Brain microvascular endothelial cell (primary cell): ENCODE data around the gene IQCB1.
"Not testable (repeated sequence)": the region's sequence is repeated elsewhere in the genome, so short reads cannot be mapped to it uniquely, and the experiment has no call there.

ENCODE experiments used
- DNase-seq: peaks from one replicate; pipeline ENCODE4 v3.0.0-alpha.2; 2020
- H3K27ac ChIP-seq: fragments of 250-450 bp; sonication (Bioruptor Pico); 2 replicates; pipeline ENCODE4 v1.5.1; 2020; ENCODE audit warnings: mild to moderate bottlenecking, moderate library complexity
- H3K27me3 ChIP-seq: fragments of 250-450 bp; sonication (Bioruptor Pico); replicated peaks from 2 replicates; pipeline ENCODE4 v1.5.1; 2020; ENCODE audit warnings: mild to moderate bottlenecking
- H3K36me3 ChIP-seq: fragments of 250-450 bp; sonication (Bioruptor Pico); replicated peaks from 2 replicates; pipeline ENCODE4 v1.5.1; 2020; ENCODE audit warnings: mild to moderate bottlenecking
- H3K4me3 ChIP-seq: 2 replicates; pipeline ENCODE4 v1.5.1; 2011; ENCODE audit warnings: low read depth, mild to moderate bottlenecking, control low read depth, low read length, moderate library complexity
- in situ Hi-C: cut with HindIII; loops from 2 replicates; pipeline ENCODE4 v1.10.0; 2017; ENCODE audit warnings: low sequenced_read_pairs, low pct_ligation_motif_present
- TF ChIP-seq, protein P1 (sequence below): IDR thresholded peaks from 2 replicates; pipeline ENCODE4 v1.5.1; 2011; ENCODE audit warnings: low read depth, mild to moderate bottlenecking, moderate library complexity, low read length, control low read depth, inconsistent platforms; ENCODE audit errors: missing control alignments

The IQCB1 gene

DNA sequence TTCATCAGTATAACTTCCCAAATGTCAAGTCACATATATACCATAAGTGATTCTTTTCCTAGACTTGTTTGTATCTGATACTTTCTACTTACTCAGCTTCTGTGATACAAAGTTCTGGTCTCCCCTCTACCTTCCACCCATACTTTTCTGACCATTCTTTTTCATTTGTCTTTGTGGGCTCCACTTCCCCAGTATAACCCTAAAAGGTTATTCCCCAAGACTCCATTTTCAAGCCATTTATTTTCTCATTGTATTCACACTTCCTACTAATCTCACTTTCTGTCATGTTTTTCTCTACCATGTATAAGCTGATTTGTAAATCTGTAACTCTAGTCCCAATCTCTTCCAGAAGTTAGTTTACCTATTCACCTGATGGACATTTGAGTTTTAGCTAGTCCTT is 34.0 kb downstream of the IQCB1 start:
- in situ Hi-C loops = no loop called here
- no peak for DNase-seq
- H3K27ac ChIP-seq = no peak overlapping the region
- TF ChIP-seq, protein P1, sequence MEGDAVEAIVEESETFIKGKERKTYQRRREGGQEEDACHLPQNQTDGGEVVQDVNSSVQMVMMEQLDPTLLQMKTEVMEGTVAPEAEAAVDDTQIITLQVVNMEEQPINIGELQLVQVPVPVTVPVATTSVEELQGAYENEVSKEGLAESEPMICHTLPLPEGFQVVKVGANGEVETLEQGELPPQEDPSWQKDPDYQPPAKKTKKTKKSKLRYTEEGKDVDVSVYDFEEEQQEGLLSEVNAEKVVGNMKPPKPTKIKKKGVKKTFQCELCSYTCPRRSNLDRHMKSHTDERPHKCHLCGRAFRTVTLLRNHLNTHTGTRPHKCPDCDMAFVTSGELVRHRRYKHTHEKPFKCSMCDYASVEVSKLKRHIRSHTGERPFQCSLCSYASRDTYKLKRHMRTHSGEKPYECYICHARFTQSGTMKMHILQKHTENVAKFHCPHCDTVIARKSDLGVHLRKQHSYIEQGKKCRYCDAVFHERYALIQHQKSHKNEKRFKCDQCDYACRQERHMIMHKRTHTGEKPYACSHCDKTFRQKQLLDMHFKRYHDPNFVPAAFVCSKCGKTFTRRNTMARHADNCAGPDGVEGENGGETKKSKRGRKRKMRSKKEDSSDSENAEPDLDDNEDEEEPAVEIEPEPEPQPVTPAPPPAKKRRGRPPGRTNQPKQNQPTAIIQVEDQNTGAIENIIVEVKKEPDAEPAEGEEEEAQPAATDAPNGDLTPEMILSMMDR = no peak
- no peaks in the 10 kb centered on the region for H3K36me3 ChIP-seq
- no peaks in the 10 kb centered on the region for H3K27me3 ChIP-seq
- no peak overlapping the region for H3K4me3 ChIP-seq

DNA sequence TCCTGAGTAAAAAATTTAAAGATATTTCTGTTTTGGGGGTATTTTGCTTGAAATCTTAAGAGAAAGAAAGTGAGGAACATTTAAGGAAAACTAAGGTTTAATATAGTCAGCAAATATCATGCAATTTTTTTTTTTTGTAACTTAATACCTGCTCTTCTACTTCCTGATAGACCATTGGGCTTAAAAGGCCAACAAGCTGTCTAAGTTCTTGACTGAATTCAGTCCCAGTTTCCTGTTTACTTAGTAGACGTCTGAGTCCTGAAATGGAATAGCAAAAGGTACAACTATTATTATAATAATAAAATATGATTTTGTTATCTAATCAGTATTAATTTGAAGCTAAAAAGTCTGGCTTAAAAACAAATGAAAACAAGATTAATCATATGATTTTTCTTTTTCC is 37.9 kb downstream of the IQCB1 start:
- no peak overlapping the region for H3K4me3 ChIP-seq
- H3K36me3 ChIP-seq = no peaks in the 10 kb centered on the region
- TF ChIP-seq, protein P1 = no peak
- no peak for DNase-seq
- H3K27ac ChIP-seq = no peak overlapping the region
- in situ Hi-C loops = no loop called here
- no peaks in the 10 kb centered on the region for H3K27me3 ChIP-seq

DNA sequence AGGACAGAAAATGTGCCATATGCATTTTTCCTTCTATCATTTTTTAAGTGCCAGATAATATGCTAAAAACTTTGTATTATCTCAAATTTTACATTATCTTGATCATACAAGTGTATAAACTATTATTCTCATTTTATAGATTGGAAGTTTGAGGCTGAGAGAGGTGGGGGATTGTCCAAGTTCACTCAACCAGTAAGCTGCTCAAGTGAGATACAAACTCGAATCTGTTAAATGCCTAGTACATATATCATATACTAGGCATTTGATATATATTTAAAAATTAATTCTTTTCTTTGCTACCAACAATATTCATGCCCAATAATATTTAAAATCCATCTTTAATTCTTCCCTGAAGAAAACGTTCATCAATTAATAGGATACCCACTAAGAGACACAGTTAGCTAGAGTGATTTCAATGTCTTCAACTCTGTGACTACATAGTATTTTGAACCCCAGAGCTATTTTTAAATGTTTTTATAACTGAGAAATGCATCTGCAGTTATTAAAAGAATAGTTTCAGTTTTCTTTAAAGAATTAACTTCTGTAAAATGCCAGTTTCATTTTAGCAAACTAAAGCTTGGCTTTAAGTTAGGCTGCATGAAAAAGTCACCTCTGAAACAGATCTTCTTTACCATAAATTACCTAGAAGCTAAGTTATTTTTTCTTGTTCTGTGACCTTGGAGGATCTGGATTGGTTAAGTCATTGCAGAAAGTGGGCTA is 40.4 kb downstream of the IQCB1 start:
- no peaks in the 10 kb centered on the region for H3K36me3 ChIP-seq
- TF ChIP-seq, protein P1 = no peak

DNA sequence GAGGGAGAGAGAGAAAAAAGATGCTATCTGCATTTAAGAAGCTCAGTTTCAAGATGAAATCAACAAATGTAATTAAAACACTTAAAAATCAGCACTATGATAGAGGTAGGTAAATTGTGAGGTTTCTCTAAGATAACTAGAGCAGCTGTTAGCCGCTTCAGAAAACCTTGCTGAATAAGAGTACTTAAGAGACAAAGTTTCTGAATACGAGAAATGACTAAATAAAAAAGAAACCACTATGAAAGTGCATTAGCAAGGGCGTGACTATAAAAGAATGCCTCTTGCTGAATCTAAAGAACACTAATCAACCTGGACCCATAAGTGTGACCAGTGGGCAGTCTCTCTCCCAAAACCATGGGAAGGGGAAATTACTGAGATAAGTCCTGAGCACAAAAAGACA is 41.8 kb downstream of the IQCB1 start:
- in situ Hi-C loops = no loop called here
- H3K36me3 ChIP-seq = no peaks in the 10 kb centered on the region
- DNase-seq = no peak
- H3K4me3 ChIP-seq = no peak overlapping the region
- H3K27me3 ChIP-seq = no peaks in the 10 kb centered on the region
- H3K27ac ChIP-seq = no peak overlapping the region
- TF ChIP-seq, protein P1 = no peak

More for the DNA sequence above, 40.4 kb downstream of the IQCB1 start:
- in situ Hi-C loops = no loop called here
- no peak for DNase-seq
- Histone ChIP-seq H3K4me3 (no peak overlapping the region), H3K27ac (no peak overlapping the region), H3K27me3 (no peaks in the 10 kb centered on the region)

DNA sequence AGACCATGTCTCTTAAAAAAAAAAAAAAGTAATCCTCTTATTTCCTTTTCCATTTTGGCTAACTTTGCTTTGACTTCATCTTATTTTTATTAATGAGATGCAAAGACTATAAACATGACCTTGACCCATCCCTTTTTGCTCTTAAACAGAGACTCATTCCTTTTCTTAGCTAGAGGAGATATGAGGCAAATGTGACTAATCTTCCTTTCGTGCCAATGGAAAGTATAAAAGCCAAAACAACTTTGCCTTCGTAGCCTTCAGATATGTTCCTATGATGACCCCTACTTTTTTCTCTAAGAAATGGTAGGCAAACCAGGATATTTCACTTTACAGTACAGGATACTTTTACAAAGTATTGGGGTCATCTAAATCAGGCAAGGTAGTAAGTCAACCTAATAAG is 48.4 kb downstream of the IQCB1 start:
- H3K27me3 ChIP-seq = no peaks in the 10 kb centered on the region
- no peak for DNase-seq
- in situ Hi-C loops = no loop called here
- TF ChIP-seq, protein P1 = no peak
- no peak overlapping the region for H3K27ac ChIP-seq
- no peaks in the 10 kb centered on the region for H3K36me3 ChIP-seq
- no peak overlapping the region for H3K4me3 ChIP-seq

DNA sequence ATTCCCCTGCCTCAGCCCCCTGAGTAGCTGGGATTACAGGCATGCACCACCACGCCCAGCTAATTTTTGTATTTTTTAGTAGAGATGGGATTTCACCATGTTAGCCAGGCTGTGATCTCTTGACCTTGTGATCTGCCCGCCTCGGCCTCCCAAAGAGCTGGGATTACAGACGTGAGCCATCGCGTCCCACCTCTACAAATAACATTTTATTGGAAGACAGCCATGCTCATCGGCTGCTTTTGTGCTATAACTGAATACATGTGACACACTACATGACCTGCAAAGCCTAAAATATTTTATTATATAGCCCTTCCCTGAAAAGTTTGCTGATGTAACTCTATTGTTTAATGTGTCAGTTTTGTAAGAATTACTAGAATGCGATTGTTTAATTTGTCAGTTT is 52.1 kb downstream of the IQCB1 start:
- H3K27ac ChIP-seq, H3K36me3 ChIP-seq, H3K4me3 ChIP-seq, in situ Hi-C loops, H3K27me3 ChIP-seq, DNase-seq: not testable (repeated sequence)
